CD14-positive monocyte (primary cell): ENCODE data around the gene MYO1C. TPM values are rescaled to one million over a fixed set of nuclear protein-coding genes. Genes with fewer than 3 reads are reported as not detected.
"Not testable (repeated sequence)": the region's sequence is repeated elsewhere in the genome, so short reads cannot be mapped to it uniquely, and the experiment has no call there.

Source experiments
- DNase-seq, 3 donors: peaks; one replicate each; pipeline ENCODE4 v3.0.0-alpha.2; 2011 to 2022
- H2AFZ ChIP-seq: 2 replicates; pipeline ENCODE4 v1.6.0; 2012; ENCODE audit warnings: mild to moderate bottlenecking, low read depth, low read length, inconsistent platforms; ENCODE audit not compliant: insufficient read depth, poor library complexity, severe bottlenecking
- H3K27ac ChIP-seq, 2 donors: 1 replicate in 1 of 2; 2 replicates in 1 of 2; pipeline ENCODE4 v1.5.1; 2012 to 2013; ENCODE audit warnings: low read length in 2 of 2, control low read depth in 1 of 2, inconsistent platforms in 1 of 2, low read depth in 1 of 2, mild to moderate bottlenecking in 1 of 2
- H3K27me3 ChIP-seq, 2 donors: one replicate each; pipeline versions ENCODE4 v1.6.0 to v1.6.1; 2011 to 2013; ENCODE audit warnings: low read length in 2 of 2; ENCODE audit not compliant: control insufficient read depth in 2 of 2, insufficient read depth in 2 of 2
- H3K36me3 ChIP-seq, 2 donors: replicated peaks in 1 of 2; 1 replicate in 1 of 2; 2 replicates in 1 of 2; pipeline versions ENCODE4 v1.5.1 to v1.6.1; 2012 to 2013; ENCODE audit warnings: low read length in 2 of 2, control low read depth in 1 of 2, inconsistent platforms in 1 of 2, mild to moderate bottlenecking in 1 of 2; ENCODE audit not compliant: insufficient read depth in 2 of 2, control insufficient read depth in 1 of 2
- H3K4me1 ChIP-seq, 2 donors: 1 replicate in 1 of 2; 2 replicates in 1 of 2; pipeline versions ENCODE4 v1.5.1 to v1.6.1; 2012 to 2013; ENCODE audit warnings: low read length in 2 of 2, control low read depth in 1 of 2, inconsistent platforms in 1 of 2, mild to moderate bottlenecking in 1 of 2, moderate library complexity in 1 of 2; ENCODE audit not compliant: insufficient read depth in 2 of 2, control insufficient read depth in 1 of 2
- H3K4me2 ChIP-seq: replicated peaks from 2 replicates; pipeline ENCODE3; 2012; ENCODE audit warnings: low read length, moderate library complexity, mild to moderate bottlenecking; ENCODE audit not compliant: poor library complexity, severe bottlenecking; ENCODE audit errors: extremely low read depth
- H3K4me3 ChIP-seq, 3 experiments: fragments of 200-600 bp in 1 of 3; sonication (generic) in 1 of 3; replicated peaks in 1 of 3; 1 replicate in 2 of 3; 2 replicates in 1 of 3; pipeline ENCODE4 v1.5.1; 2011 to 2013; ENCODE audit warnings: low read length in 3 of 3, mild to moderate bottlenecking in 3 of 3, control low read depth in 2 of 3, low read depth in 2 of 3, inconsistent platforms in 1 of 3, moderate library complexity in 1 of 3
- H3K79me2 ChIP-seq: 2 replicates; pipeline ENCODE4 v1.6.0; 2012; ENCODE audit warnings: mild to moderate bottlenecking, control low read depth, inconsistent platforms, low read length, moderate library complexity; ENCODE audit not compliant: insufficient read depth
- H3K9ac ChIP-seq: 2 replicates; pipeline ENCODE4 v1.6.0; 2017; ENCODE audit warnings: low read length, mild to moderate bottlenecking; ENCODE audit not compliant: insufficient read depth, poor library complexity, severe bottlenecking
- H3K9me3 ChIP-seq, 2 donors: replicated peaks in 1 of 2; 1 replicate in 1 of 2; 2 replicates in 1 of 2; pipeline versions ENCODE4 v1.5.1 to v1.6.1; 2012 to 2013; ENCODE audit warnings: low read length in 2 of 2, control low read depth in 1 of 2; ENCODE audit not compliant: control insufficient read depth in 1 of 2, insufficient read depth in 1 of 2
- H4K20me1 ChIP-seq: 2 replicates; pipeline ENCODE4 v1.6.0; 2012; ENCODE audit warnings: mild to moderate bottlenecking, low read length, control low read depth, moderate library complexity; ENCODE audit not compliant: insufficient read depth
- H3K27ac Mint-ChIP-seq, 7 donors: one replicate each; pipeline ENCODE4 v1.8.0; 2020; ENCODE audit warnings: mild to moderate bottlenecking in 7 of 7, mixed read lengths in 7 of 7, moderate library complexity in 6 of 7, inconsistent platforms in 2 of 7
- H3K27me3 Mint-ChIP-seq, 3 donors: one replicate each; pipeline ENCODE4 v1.8.0; 2021 to 2022; ENCODE audit warnings: low read depth in 3 of 3, mild to moderate bottlenecking in 3 of 3, mixed read lengths in 3 of 3, moderate library complexity in 3 of 3, inconsistent platforms in 1 of 3
- H3K36me3 Mint-ChIP-seq, 2 donors: one replicate each; pipeline ENCODE4 v1.8.0; 2020; ENCODE audit warnings: mixed read lengths in 2 of 2, inconsistent platforms in 1 of 2, mild to moderate bottlenecking in 1 of 2
- H3K4me1 Mint-ChIP-seq: one replicate; pipeline ENCODE4 v1.8.0; 2020; ENCODE audit warnings: mild to moderate bottlenecking, mixed read lengths
- H3K4me3 Mint-ChIP-seq, 2 donors: one replicate each; pipeline ENCODE4 v1.8.0; 2020; ENCODE audit warnings: mild to moderate bottlenecking in 2 of 2, mixed read lengths in 2 of 2, moderate library complexity in 1 of 2
- H3K9me3 Mint-ChIP-seq, 7 donors: one replicate each; pipeline ENCODE4 v1.8.0; 2020 to 2022; ENCODE audit warnings: mixed read lengths in 7 of 7, mild to moderate bottlenecking in 6 of 7, moderate library complexity in 6 of 7, inconsistent platforms in 2 of 7
- WGBS: methylation state at CpG from one replicate; pipeline ENCODE4 v1.1.5; 2013; ENCODE audit warnings: missing lambda C conversion rate; ENCODE audit not compliant: insufficient coverage; 5-methylcytosine and 5-hydroxymethylcytosine counted together
- intact Hi-C, 2 donors: fragments of 100-400 bp; cut with micrococcal nuclease; formaldehyde crosslinking; loops; one replicate each; pipeline versions ENCODE4 v1.15.0 to v1.15.1; 2023
- polyA plus RNA-seq, 3 donors: library from polyadenylated mRNA; depleted of rRNA in 1 of 3; unstranded in 2 of 3; stranded (reverse) in 1 of 3; fragments of 300-500 nt in 2 of 3; fragments of >200 nt in 1 of 3; fragmentation: Illumina TruSeq in 2 of 3; gene quantifications; 1 replicate in 2 of 3; 2 replicates in 1 of 3; pipeline ENCODE4 v1.2.3, GENCODE V29; 2012 to 2021
- TF ChIP-seq, protein P1 (sequence below): fragments of 200-600 bp; IDR thresholded peaks from one replicate; pipeline ENCODE4 v1.8.0; 2022; ENCODE audit warnings: antibody characterized with exemption, mild to moderate bottlenecking

The MYO1C gene
- polyA plus RNA-seq, 3 donors: 2.5 to 9.5 (median 3.1) TPM

DNA sequence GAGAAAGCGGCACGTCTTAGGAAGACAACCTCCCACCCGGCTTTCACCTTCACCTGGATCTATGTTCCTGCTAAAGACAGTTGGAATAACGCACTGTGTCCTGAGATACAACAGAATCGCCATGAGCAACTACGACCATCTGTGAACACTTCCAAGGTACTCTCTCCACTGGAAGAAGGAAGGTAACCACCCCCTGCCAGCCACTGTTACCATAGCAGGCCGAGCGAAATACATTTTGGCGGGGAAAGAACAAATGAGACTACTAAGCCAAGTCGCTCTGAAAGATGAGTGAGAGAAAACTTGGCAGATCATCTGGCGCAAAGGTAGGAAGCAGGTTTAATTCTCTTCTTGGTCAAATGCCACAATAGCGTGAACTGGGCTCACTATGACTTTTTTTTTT, 46.3 kb downstream of the MYO1C start:
- peaks cover 10 to 38% of the 10 kb centered on the region in 2 donors for H3K36me3 ChIP-seq
- Mint-ChIP-seq H3K27ac (peak overlapping the region in 1 of 7 donors; percentile 33), H3K9me3 (no peaks in the 10 kb centered on the region), H3K27me3 (peaks cover 0 to 3% (median 0%) of the 10 kb centered on the region in 3 donors), H3K4me1 (peaks cover 25% of the 10 kb centered on the region), H3K4me3 (no peak overlapping the region), H3K36me3 (peaks cover 10 to 68% of the 10 kb centered on the region in 2 donors)
- no peak overlapping the region for H3K4me3 ChIP-seq
- DNase-seq: no peak
- TF ChIP-seq, protein P1, sequence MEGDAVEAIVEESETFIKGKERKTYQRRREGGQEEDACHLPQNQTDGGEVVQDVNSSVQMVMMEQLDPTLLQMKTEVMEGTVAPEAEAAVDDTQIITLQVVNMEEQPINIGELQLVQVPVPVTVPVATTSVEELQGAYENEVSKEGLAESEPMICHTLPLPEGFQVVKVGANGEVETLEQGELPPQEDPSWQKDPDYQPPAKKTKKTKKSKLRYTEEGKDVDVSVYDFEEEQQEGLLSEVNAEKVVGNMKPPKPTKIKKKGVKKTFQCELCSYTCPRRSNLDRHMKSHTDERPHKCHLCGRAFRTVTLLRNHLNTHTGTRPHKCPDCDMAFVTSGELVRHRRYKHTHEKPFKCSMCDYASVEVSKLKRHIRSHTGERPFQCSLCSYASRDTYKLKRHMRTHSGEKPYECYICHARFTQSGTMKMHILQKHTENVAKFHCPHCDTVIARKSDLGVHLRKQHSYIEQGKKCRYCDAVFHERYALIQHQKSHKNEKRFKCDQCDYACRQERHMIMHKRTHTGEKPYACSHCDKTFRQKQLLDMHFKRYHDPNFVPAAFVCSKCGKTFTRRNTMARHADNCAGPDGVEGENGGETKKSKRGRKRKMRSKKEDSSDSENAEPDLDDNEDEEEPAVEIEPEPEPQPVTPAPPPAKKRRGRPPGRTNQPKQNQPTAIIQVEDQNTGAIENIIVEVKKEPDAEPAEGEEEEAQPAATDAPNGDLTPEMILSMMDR: no peak
- 95% methylated on average over 10 of the region's 12 CpGs for WGBS
- peak overlapping the region in 1 of 2 donors; percentile 31 for H3K27ac ChIP-seq
- H3K79me2 ChIP-seq: peaks cover 99% of the 10 kb centered on the region
- no peak overlapping the region for H3K4me2 ChIP-seq
- H2AFZ ChIP-seq: no peak overlapping the region
- H3K9me3 ChIP-seq: no peaks in the 10 kb centered on the region
- H4K20me1 ChIP-seq: peaks cover 100% of the 10 kb centered on the region
- H3K9ac ChIP-seq: no peak overlapping the region
- peaks cover 12 to 13% of the 10 kb centered on the region in 2 donors for H3K4me1 ChIP-seq
- intact Hi-C loops: loop anchor here in 1 of 2 donors (5.0 kb wide), 1 partner anchor 56 kb away; no protein-coding TSS in a partner anchor
- H3K27me3 ChIP-seq: no peaks in the 10 kb centered on the region

DNA sequence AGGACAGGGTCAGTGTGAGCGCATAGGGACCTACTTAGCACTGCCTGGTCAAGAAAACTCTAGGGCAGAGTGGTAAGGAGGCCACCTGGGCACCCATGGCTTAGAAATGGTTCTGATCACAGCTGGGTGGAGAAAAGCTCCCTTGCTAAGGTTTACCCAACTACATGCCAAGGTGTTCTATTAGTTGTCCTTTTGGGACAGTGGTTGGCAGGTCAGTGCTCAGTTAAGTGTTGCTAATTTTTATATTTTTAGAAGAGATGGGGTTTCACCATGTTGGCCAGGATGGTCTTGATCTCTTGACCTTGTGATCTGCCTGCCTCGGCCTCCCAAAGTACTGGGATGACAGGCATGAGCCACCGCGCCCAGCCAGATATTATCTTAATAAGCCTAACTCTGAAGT, 46.8 kb downstream of the MYO1C start:
- not testable (repeated sequence) for H3K4me3 Mint-ChIP-seq, H3K9ac ChIP-seq, H3K4me2 ChIP-seq, H3K27me3 Mint-ChIP-seq, H3K9me3 ChIP-seq, DNase-seq, H3K4me3 ChIP-seq, H3K9me3 Mint-ChIP-seq, H3K27me3 ChIP-seq, H2AFZ ChIP-seq
- WGBS: 100% methylated on average over 2 of the region's 4 CpGs
- Histone ChIP-seq H3K27ac (peak overlapping the region in 1 of 2 donors; percentile 31), H3K36me3 (peaks cover 10 to 42% of the 10 kb centered on the region in 2 donors), H4K20me1 (peaks cover 100% of the 10 kb centered on the region), H3K79me2 (peaks cover 99% of the 10 kb centered on the region), H3K4me1 (peaks cover 12 to 13% of the 10 kb centered on the region in 2 donors)
- peaks cover 25% of the 10 kb centered on the region for H3K4me1 Mint-ChIP-seq
- intact Hi-C loops: loop anchor here in 1 of 2 donors (5.0 kb wide), 1 partner anchor 57 kb away; no protein-coding TSS in a partner anchor
- peaks cover 10 to 67% of the 10 kb centered on the region in 2 donors for H3K36me3 Mint-ChIP-seq
- H3K27ac Mint-ChIP-seq: peak overlapping the region in 1 of 7 donors; percentile 66

DNA sequence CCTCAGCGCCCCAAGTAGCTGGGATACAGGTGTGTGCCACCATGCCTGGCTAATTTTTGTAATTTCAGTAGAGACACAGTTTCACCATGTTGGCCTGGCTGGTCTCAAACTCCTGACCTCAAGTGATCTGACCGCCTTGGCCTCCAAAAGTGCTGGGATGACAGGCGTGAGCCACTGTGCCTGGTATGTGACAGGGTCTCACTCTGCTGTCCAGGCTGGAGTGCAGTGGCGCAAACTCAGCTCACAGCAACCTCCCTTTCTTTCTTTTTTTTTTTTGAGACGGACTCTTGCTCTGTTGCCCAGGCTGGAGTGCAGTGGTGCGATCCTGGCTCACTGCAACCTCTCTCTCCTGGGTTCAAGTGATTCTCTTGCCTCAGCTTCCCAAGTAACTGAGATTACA, 49.8 kb downstream of the MYO1C start:
- H3K9me3 Mint-ChIP-seq, intact Hi-C loops, H3K4me2 ChIP-seq, H3K27me3 Mint-ChIP-seq, H3K4me1 ChIP-seq, H3K4me3 ChIP-seq, H3K4me1 Mint-ChIP-seq, H3K27ac ChIP-seq, H2AFZ ChIP-seq, H3K27me3 ChIP-seq, DNase-seq, H3K9me3 ChIP-seq, H3K9ac ChIP-seq, H3K4me3 Mint-ChIP-seq: not testable (repeated sequence)
- Histone ChIP-seq H4K20me1 (peaks cover 100% of the 10 kb centered on the region), H3K36me3 (peaks cover 8 to 38% of the 10 kb centered on the region in 2 donors), H3K79me2 (peaks cover 99% of the 10 kb centered on the region)
- WGBS: 100% methylated on average over 4 of the region's 6 CpGs
- peaks cover 4 to 49% of the 10 kb centered on the region in 2 donors for H3K36me3 Mint-ChIP-seq
- peak overlapping the region in 1 of 7 donors; percentile 49 for H3K27ac Mint-ChIP-seq
